Kidney tubule cell (primary cell): ENCODE measurements around the gene RHOT2.

Source experiments
- DNase-seq: peaks from one replicate; pipeline ENCODE4 v3.0.0-alpha.2; 2018; ENCODE audit warnings: low spot score

The RHOT2 gene

GRCh38 chr16:632486-633335, 35.2 kb upstream of the RHOT2 start:
- no peak for DNase-seq

GRCh38 chr16:633336-634050, 34.4 kb upstream of the RHOT2 start:
- no peak for DNase-seq

DNA sequence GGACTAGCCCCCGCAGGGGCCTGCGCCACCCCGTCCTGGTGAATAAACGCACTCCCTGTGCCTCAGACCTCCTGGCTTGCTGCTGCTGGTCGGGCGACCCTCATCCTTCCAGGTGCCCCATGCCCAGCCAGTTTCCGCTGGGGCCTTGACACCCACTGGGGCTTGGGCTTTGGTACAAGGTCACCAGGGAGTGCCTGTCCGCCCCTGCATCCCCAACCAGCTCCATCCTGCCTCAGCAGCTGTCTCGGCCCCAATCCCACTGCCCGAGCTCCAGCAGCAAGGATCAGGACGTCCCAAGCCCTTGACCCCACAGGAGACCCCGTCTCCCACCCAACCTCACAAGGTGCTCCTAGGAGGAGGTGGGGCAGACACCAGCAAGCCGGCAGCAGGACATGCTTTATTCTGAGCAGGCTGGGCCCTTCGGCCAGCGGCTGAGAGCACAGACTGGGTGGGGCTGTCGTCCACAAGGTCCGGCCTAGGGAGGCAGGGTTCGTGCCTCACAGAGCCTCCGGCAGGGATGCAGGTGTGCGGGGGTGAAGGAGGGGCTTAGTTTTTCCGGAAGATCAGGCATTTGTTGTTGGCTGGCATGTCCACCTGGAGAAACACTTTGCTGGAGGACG, 33.8 kb upstream of the RHOT2 start:
- no peak for DNase-seq

GRCh38 chr16:634996-635395, 32.9 kb upstream of the RHOT2 start:
- DNase-seq = no peak

DNA sequence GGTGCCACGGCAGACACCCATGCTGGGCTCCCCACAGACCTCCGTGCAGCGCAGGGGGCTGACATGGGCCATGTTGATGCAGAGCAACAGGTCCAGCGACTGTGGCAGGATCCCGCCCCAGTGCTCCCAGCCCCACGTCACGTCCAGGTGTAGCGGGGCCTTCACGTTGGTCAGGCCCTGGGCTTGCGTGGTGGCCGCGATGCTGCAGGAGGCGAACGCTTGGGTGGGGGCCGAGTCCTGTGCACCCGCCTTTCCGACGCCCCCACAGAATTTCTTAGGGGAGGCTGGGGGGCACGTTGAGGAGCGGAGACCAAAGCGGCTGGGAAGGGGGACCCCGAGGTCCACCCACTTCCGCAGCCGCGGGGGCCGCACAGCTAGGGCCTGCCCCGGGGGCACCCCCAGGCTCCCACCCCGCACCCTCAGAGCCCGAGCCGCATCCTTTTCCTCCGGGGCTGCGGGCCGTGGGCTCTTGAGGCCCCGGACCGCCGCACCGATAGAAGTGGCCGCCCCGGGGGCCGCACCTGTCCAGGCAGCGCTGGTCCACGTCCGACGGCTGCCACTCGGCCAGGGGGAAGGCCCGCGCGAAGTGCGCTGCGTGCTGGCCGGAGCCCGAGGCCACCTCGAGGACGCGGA, 32.2 kb upstream of the RHOT2 start:
- no peak for DNase-seq

DNA sequence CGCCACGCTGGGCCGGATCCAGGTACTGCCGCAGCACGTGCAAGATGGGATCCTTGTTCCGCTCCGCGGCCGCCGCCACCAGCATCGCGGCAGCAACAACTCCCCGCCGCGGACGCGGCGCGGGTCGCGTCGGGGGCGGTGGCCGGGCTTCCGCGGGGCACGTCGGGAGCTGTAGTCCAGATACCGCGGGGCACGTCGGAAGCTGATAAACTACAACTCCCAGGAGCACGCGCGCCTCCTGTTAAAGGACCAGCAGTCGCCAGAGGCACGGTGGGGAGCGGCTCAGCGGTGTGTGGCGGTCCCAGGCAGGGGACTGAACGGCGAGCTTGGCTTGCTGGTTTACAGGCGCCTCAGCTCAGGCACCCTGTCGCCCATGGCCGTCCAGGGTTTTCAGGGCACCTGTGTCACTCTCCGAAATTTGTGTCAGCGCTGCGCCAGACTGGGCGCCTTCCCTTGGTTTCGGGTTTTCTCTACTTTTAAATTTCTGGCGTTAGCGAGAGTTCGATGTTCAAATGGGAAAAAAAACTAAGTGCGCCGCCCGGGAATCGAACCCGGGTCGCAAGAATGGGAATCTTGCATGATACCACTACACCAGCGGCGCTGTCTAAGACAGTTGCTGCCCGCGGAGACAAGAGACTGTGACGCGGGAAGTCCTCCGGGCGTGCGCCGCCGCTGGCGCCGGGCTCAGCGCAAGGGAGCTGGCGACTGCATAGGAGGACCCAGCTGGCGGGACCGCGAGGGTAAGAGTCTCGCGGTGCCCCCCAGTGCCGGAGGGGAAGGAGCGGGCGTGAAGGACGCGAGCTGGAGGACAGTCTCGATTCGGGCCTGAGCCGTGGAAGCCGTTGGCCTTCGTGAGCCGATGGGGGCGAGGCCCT, 31.5 kb upstream of the RHOT2 start, which contains the start of gene METTL26:
TSS of gene METTL26 (minus strand) at position 100 of the 875 bp plus-strand sequence. CDS start at position 85, 15 bp downstream.
- peak; percentile 95 for DNase-seq

GRCh38 chr16:637081-638018, 30.6 kb upstream of the RHOT2 start:
- peak; percentile 84 for DNase-seq

GRCh38 chr16:638034-638543, 29.8 kb upstream of the RHOT2 start:
- DNase-seq = no peak

DNA sequence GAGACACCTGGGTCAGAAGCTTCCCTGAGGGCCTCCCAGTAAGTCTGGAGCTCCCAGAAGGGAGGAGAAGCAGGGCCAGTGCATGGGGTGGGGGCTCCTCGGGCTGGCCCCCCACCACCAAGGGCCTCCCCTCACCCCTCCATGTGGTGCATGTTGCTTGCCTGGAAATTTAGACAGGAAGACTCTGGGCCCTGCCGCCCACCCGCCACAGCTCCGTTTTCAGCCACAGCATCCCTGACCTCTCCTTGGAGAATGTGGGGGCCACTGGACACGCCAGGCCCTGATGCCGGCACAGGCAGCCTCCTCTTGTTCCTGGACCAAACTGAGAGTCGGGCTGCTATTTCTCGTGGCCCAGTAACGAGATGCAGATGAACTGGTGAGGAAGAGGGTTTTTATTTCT, 29.1 kb upstream of the RHOT2 start:
- no peak for DNase-seq

- DNase-seq = no peak
Observed at GRCh38 chr16:640614-641013, 27.3 kb upstream of the RHOT2 start.

DNA sequence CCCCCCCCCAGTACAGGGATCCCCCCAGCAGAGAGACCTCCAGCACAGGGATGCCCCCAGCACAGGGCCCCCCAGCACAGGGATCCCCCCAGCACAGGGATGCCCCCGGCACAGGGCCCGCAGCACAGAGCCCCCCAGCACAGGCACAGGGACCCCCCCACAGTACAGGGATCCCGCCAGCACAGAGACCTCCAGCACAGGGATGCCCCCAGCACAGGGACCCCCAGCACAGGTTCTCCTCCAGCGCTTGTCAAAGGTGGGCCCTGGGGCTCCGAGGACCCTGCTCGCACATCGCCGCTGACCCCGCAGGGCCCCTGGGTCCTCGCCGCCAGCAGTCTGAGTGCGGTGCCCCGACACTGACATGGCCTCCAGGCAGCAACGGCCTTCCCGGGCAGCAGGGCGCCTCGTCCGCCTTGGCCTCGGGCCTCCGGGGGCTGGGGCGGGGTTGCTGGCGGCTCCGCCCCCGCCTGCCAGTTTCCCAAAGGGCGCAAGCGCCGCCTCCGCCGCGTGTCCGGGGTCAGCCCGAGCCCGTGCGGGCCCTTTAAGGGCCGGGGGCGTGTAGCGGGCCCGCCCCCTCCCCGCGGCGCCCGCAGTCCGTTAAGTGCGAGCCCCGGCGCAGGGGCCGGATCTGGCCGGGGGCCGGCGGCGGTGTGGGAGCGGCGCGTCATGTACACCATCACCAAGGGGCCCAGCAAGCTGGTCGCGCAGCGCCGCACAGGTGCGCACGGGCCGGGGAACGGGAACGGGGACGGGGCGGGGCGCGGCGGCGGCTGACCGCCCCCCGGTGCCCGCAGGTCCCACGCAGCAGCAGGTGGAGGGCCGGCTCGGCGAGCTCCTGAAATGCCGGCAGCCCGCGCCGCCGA, 26.4 kb upstream of the RHOT2 start, which contains the start of gene MCRIP2:
TSS of gene MCRIP2 (plus strand) at position 503 of the 863 bp plus-strand sequence. CDS start at position 667, 164 bp downstream.
- peak; percentile 86 for DNase-seq

GRCh38 chr16:642189-643049, 25.5 kb upstream of the RHOT2 start:
- peak; percentile 58 for DNase-seq

DNA sequence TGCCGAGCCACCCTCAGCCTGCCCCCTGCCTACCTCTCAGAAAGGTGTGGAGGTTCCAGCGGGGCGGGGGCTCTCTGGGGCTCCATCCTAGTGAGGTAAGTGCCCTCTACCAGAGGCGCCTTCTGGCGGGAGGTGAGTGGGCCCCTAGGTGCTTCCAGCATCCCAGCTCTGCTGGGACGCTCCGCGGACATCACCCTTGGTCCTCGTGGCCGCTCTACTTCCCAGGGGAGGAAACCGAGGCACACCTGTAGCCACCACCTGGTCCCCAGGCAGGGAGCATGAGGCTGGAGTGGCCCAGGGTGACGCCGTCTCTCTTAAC, 24.9 kb upstream of the RHOT2 start:
- no peak for DNase-seq

DNA sequence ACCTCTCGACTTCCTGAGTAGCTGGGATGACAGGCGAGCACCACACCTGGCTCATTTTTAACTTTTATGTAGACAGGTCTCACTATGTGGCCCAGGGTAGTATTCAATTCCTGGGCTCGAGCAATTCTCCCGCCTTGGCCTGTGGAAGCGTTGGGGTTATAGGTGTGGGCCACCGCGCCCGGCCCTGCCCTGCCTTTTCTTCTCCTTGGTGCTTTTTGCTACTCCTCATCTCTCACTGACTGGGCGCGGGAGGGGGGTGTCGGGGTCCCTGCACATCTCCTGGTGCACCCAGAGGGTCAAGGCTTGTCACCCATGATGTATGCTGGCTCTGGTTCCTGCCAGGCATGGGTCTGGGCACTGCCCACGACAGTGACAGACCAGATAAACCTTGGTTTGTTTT, 23.4 kb upstream of the RHOT2 start:
- DNase-seq = no peak

GRCh38 chr16:645852-646678, 21.9 kb upstream of the RHOT2 start:
- DNase-seq = peak; percentile 48

GRCh38 chr16:646679-647172, 21.2 kb upstream of the RHOT2 start:
- no peak for DNase-seq
